ENCODE results near the gene MED4. TPM values are rescaled to one million over a fixed set of nuclear protein-coding genes. Genes with fewer than 3 reads are reported as not detected.
"Not testable (repeated sequence)": the region's sequence is repeated elsewhere in the genome, so short reads cannot be mapped to it uniquely, and the experiment has no call there.

The MED4 gene
- total RNA-seq, 2 experiments from 2014 or later, result 48.9 to 56.1 TPM

GRCh38 chr13:48068952-48069351 lies 26.0 kb downstream of the MED4 start:
- POLR2A ChIA-PET, result no interaction called here
- CTCF ChIA-PET, result no interaction called here
- no peak for DNase-seq
- no peak overlapping the region for H3K4me3 ChIP-seq (ENCODE audit: low read length)
- intact Hi-C loops (cut with DNase I, micrococcal nuclease), result no loop called here
- no peak overlapping the region for H3K4me3 Mint-ChIP-seq
- no peaks in the 10 kb centered on the region for H3K27me3 ChIP-seq (ENCODE audit: control insufficient read depth in 1 of 2, insufficient read depth in 2 of 2, low read length in 2 of 2)
- no peak for ATAC-seq (ENCODE audit: poor library complexity)
- H3K27ac ChIP-seq (ENCODE audit: low read depth in 1 of 2, low read length in 2 of 2), result no peak overlapping the region
- H3K36me3 ChIP-seq (ENCODE audit: insufficient read depth, low read length), result peaks cover 59% of the 10 kb centered on the region
- TF ChIP-seq CTCF (IDR thresholded peaks at IDR 0.05), result no peak
- peaks cover 97% of the 10 kb centered on the region for H3K36me3 Mint-ChIP-seq (ENCODE audit: low read depth)
- H3K9me3 Mint-ChIP-seq, result no peaks in the 10 kb centered on the region
- peaks cover 0 to 35% of the 10 kb centered on the region in 2 experiments for H3K9me3 ChIP-seq (ENCODE audit: control insufficient read depth in 1 of 2, insufficient read depth in 1 of 2, low read length in 2 of 2)
- no peak overlapping the region for H3K27ac Mint-ChIP-seq
- H3K4me1 Mint-ChIP-seq (ENCODE audit: low read depth), result no peaks in the 10 kb centered on the region
- H3K27me3 Mint-ChIP-seq, result no peaks in the 10 kb centered on the region
- H3K4me1 ChIP-seq (ENCODE audit: insufficient read depth, low read length), result no peaks in the 10 kb centered on the region

GRCh38 chr13:48068036-48068435 lies 26.9 kb downstream of the MED4 start:
- Mint-ChIP-seq H3K9me3 (no peaks in the 10 kb centered on the region), H3K36me3 (ENCODE audit: low read depth) (peaks cover 93% of the 10 kb centered on the region), H3K27me3 (no peaks in the 10 kb centered on the region), H3K27ac (no peak overlapping the region), H3K4me3 (no peak overlapping the region), H3K4me1 (ENCODE audit: low read depth) (no peaks in the 10 kb centered on the region)
- H3K27me3 ChIP-seq (ENCODE audit: control insufficient read depth in 1 of 2, insufficient read depth in 2 of 2, low read length in 2 of 2), result no peaks in the 10 kb centered on the region
- no peak for ATAC-seq (ENCODE audit: poor library complexity)
- DNase-seq, result peak in 2 of 14 experiments; percentile 4 to 5
- H3K36me3 ChIP-seq (ENCODE audit: insufficient read depth, low read length), result peaks cover 50% of the 10 kb centered on the region
- H3K4me1 ChIP-seq (ENCODE audit: insufficient read depth, low read length), result no peaks in the 10 kb centered on the region
- intact Hi-C loops (cut with DNase I, micrococcal nuclease), result no loop called here
- H3K4me3 ChIP-seq (ENCODE audit: low read length), result no peak overlapping the region
- H3K27ac ChIP-seq (ENCODE audit: low read depth in 1 of 2, low read length in 2 of 2), result no peak overlapping the region
- ChIA-PET POLR2A (no interaction called here), CTCF (interaction anchor here (0.7 kb wide), 1 partner anchor 27 kb away, joined by 3 read pairs; the partner anchor contains the start of gene MED4)
- TF ChIP-seq CTCF (IDR thresholded peaks at IDR 0.05), result no peak
- H3K9me3 ChIP-seq (ENCODE audit: control insufficient read depth in 1 of 2, insufficient read depth in 1 of 2, low read length in 2 of 2), result peaks cover 0 to 35% of the 10 kb centered on the region in 2 experiments

- POLR2A ChIA-PET, result interaction anchor here (0.8 kb wide), 1 partner anchor 29 kb away, joined by 3 read pairs; the partner anchor contains the start of gene NUDT15
- intact Hi-C loops (cut with DNase I, micrococcal nuclease), result no loop called here
- peaks cover 39% of the 10 kb centered on the region for H3K36me3 ChIP-seq (ENCODE audit: insufficient read depth, low read length)
- H3K9me3 ChIP-seq (ENCODE audit: control insufficient read depth in 1 of 2, insufficient read depth in 1 of 2, low read length in 2 of 2), result peaks cover 0 to 30% of the 10 kb centered on the region in 2 experiments
- H3K4me1 ChIP-seq (ENCODE audit: insufficient read depth, low read length), result no peaks in the 10 kb centered on the region
- CTCF ChIA-PET, result interaction anchor here (2.1 to 2.2 kb wide), 2 partner anchors 29 kb away, joined by 4 to 9 read pairs; partner anchors contain the start of genes MED4 and NUDT15
- TF ChIP-seq CTCF (IDR thresholded peaks at IDR 0.05), result no peak
- H3K4me3 Mint-ChIP-seq, result no peak overlapping the region
- H3K4me1 Mint-ChIP-seq (ENCODE audit: low read depth), result no peaks in the 10 kb centered on the region
- peaks cover 77% of the 10 kb centered on the region for H3K36me3 Mint-ChIP-seq (ENCODE audit: low read depth)
- H3K27me3 ChIP-seq (ENCODE audit: control insufficient read depth in 1 of 2, insufficient read depth in 2 of 2, low read length in 2 of 2), result no peaks in the 10 kb centered on the region
- DNase-seq (peak in 6 of 14 experiments; percentile 1 to 49 (median 26)), ATAC-seq (ENCODE audit: poor library complexity) (no peak)
- H3K27ac Mint-ChIP-seq, result no peak overlapping the region
- no peak overlapping the region for H3K27ac ChIP-seq (ENCODE audit: low read depth in 1 of 2, low read length in 2 of 2)
- H3K4me3 ChIP-seq (ENCODE audit: low read length), result no peak overlapping the region
- no peaks in the 10 kb centered on the region for H3K27me3 Mint-ChIP-seq
- no peaks in the 10 kb centered on the region for H3K9me3 Mint-ChIP-seq
Measured at GRCh38 chr13:48066310-48066989, 28.5 kb downstream of the MED4 start.

- H3K27me3 ChIP-seq (ENCODE audit: control insufficient read depth in 1 of 2, insufficient read depth in 2 of 2, low read length in 2 of 2); H3K4me1 ChIP-seq (ENCODE audit: insufficient read depth, low read length); H3K9me3 ChIP-seq (ENCODE audit: control insufficient read depth in 1 of 2, insufficient read depth in 1 of 2, low read length in 2 of 2); H3K27ac Mint-ChIP-seq; CTCF ChIA-PET; H3K9me3 Mint-ChIP-seq; POLR2A ChIA-PET; ATAC-seq (ENCODE audit: poor library complexity); H3K4me1 Mint-ChIP-seq (ENCODE audit: low read depth); intact Hi-C loops (cut with DNase I, micrococcal nuclease); H3K4me3 Mint-ChIP-seq; H3K27me3 Mint-ChIP-seq; H3K27ac ChIP-seq (ENCODE audit: low read depth in 1 of 2, low read length in 2 of 2); DNase-seq; H3K4me3 ChIP-seq (ENCODE audit: low read length); H3K36me3 ChIP-seq (ENCODE audit: insufficient read depth, low read length): not testable (repeated sequence)
- peaks cover 54% of the 10 kb centered on the region for H3K36me3 Mint-ChIP-seq (ENCODE audit: low read depth)
Measured at GRCh38 chr13:48059951-48060350, 35.0 kb downstream of the MED4 start.

- H3K9me3 Mint-ChIP-seq, result not testable (repeated sequence)
Measured at GRCh38 chr13:48058536-48058935, 36.4 kb downstream of the MED4 start.

More at GRCh38 chr13:48058536-48058935, 36.4 kb downstream of the MED4 start:
- DNase-seq; H3K4me3 ChIP-seq (ENCODE audit: low read length); POLR2A ChIA-PET; H3K27ac ChIP-seq (ENCODE audit: low read depth in 1 of 2, low read length in 2 of 2); H3K4me1 Mint-ChIP-seq (ENCODE audit: low read depth); intact Hi-C loops (cut with DNase I, micrococcal nuclease); H3K9me3 ChIP-seq (ENCODE audit: control insufficient read depth in 1 of 2, insufficient read depth in 1 of 2, low read length in 2 of 2); H3K36me3 ChIP-seq (ENCODE audit: insufficient read depth, low read length); H3K4me3 Mint-ChIP-seq; H3K27me3 Mint-ChIP-seq; H3K27me3 ChIP-seq (ENCODE audit: control insufficient read depth in 1 of 2, insufficient read depth in 2 of 2, low read length in 2 of 2); H3K27ac Mint-ChIP-seq; ATAC-seq (ENCODE audit: poor library complexity); H3K4me1 ChIP-seq (ENCODE audit: insufficient read depth, low read length); CTCF ChIA-PET: not testable (repeated sequence)
- H3K36me3 Mint-ChIP-seq (ENCODE audit: low read depth), result peaks cover 57% of the 10 kb centered on the region
